Fibroblast of skin of abdomen (primary cell): ENCODE data around the gene HIPK2.
"Not testable (repeated sequence)": the region's sequence is repeated elsewhere in the genome, so short reads cannot be mapped to it uniquely, and the experiment has no call there.

Experiments
- DNase-seq: peaks from one replicate; pipeline ENCODE4 v3.0.0-alpha.2; 2013

Gene HIPK2

DNA sequence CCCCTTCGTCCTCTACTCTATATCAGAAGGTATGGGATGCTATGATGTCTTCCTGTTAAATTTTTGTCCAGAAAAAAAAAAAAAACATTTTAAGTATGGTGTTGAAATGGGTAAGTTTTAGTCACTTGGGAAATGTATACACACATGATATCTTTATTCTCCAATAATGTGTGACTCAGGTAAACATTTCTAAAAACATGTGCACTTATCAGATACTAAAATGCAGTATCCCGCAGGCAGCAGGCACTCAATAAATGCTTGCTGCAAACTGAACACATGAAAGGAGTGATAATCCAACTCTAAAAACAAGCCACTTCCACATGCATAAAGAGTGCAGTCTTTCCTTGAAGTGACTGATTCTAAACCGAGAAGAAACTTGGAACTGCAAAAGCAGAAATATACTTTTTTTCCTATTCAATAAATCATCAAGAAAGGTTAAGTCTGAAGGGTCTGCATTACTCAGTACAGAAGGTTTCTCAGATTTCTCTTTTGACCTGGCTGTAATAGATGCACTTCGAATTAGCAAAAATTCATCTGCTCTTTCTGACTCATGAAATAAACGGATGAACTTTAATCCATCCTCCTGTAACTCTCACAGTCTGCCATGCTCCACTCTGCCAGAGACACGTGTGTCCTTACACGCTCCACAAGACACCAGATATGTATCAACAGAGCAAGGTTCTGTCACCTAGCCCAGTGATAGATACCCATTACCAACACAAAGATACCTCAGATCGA is 84.0 kb downstream of the HIPK2 start:
- no peak for DNase-seq

DNA sequence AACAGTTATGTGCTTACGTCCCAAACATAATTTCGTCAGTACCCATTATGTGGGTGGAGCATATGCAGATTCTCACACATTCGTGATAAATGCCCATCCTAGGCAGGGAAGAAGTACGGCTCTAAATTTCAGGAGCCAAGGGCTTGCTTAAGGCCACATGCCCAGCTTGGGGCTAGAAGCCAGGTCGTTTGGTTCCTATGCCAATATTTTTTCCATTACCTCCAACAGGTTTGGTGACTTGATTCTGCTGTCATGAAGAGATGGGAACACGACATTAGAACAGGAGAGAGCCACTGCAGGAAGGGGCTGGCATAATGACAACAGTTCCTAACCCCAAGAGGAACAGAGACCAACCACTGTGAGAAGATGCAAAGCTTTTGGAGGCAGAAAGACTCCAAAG is 85.1 kb downstream of the HIPK2 start:
- no peak for DNase-seq

DNA sequence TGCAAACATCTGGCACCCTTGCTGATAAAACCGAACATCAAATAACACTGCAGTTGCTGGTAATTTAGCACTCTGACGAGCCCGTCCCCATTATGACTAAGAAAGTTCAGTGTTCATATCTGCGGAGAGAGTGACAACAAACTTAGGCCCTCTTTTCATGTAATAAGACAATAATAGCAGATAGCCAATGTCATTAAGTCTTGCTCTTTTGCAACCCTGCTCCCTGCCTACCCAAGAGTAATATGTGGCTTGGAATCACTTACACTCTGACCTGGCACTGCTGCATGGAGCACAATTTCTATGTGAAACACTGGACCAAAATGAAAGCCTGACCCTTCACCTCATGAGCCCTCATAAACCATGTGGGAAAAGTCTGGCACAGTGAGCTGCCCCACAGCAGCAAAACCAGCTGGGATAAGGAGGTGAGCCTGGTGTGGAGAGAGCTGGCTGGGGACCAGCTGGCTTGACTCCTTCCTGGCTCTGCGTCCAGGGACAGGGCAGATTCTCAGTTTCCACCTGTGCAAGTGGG is 86.5 kb downstream of the HIPK2 start:
- no peak for DNase-seq

DNA sequence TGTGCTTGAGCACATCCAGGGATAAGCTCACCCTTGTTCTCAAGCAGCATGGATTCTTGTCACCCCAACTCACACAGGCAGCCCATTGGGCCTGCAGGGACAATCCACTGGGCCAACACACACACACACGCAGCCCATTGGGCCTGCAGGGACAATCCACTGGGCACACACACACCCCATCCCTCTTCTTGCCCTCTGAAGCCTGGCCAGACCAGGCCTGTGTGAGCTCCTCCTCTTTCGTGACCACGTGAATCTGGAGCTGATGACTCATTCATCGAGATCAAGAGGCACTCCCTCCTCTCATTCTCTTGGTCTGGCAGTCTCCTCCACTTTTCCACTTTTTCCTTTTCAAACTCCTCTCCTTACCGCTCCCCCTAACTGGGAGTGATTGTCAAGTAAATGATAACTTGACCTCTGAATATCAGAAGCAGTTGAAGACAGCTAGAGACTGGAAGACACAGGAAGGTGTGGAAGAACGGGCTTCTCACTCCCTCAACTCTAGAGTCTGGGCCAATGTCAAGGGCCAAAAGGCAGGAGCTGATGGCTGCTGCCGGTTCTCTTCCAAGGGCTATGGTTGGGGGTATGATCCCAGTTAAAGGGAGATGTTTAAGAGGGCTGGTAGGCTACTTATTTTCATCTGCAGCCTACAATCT is 89.7 kb downstream of the HIPK2 start:
- DNase-seq: peak; percentile 46

DNA sequence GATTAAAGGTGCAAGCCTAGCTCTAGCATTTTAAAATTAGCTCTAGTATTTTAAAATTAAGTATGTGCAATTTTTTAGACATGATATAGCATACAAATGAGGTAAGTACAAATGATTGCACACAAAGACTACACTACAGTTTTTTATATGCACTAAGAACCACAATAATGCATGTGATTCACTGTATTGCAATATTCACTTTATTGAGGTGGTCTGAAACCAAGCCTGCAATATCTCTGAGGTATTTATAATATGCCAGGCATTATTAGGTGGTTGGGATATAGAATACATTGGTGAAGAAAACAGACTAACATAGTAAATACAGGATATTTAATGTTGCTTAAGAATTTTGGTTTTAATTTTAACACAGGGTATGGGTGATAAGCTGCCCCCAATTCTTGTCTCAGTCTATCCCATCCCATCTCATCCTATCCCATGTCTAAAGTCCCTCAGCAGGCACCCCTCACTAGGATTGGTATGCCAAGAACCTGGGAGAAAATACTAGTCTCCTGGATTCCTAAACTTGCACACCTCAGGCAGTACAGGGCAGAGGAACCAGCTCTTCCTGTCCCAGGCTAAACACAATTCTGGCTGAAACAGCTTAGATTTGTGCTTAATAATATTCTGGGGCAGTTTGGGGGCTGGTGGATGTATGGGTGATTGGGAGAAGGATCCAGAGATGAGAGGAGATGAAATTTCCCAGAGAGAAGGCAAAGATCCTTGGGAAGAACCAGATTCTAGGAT is 90.4 kb downstream of the HIPK2 start:
- peak; percentile 63 for DNase-seq

DNA sequence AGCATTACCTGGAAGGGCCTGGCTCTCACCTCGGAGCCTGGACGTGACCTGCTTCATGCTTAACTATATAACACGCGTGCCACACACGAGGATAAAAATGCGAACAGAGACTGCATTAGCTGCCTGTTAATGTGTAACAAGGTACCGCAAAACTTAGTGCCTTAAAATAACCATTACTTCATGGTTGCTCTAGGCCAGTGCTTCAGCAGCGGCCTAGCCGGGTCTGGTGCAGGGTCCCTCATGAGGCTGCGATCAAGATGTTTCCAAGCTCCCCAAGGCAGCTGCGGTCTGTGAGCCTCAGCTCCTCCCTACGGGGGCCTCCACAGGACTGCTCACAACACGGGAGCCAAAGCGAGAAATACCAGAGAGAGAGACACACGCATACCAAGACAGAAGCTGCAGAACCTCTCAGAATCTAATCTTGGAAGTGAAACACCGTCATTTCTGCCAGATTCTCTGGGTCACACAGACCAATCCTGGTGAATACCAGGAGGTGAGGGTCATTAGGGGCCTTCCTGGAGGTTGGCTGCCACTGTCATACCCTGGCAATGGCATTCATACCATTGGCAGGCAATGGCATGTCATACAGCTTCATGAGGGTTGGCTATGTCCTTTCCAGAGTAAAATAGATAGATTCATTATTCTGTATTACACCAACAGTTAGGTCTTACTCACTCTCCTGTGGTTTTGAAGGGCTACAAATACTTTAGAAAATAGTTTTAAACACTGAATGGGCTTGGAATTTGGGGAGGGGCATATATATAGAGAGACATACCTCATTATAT is 94.5 kb downstream of the HIPK2 start:
- peak; percentile 91 for DNase-seq

DNA sequence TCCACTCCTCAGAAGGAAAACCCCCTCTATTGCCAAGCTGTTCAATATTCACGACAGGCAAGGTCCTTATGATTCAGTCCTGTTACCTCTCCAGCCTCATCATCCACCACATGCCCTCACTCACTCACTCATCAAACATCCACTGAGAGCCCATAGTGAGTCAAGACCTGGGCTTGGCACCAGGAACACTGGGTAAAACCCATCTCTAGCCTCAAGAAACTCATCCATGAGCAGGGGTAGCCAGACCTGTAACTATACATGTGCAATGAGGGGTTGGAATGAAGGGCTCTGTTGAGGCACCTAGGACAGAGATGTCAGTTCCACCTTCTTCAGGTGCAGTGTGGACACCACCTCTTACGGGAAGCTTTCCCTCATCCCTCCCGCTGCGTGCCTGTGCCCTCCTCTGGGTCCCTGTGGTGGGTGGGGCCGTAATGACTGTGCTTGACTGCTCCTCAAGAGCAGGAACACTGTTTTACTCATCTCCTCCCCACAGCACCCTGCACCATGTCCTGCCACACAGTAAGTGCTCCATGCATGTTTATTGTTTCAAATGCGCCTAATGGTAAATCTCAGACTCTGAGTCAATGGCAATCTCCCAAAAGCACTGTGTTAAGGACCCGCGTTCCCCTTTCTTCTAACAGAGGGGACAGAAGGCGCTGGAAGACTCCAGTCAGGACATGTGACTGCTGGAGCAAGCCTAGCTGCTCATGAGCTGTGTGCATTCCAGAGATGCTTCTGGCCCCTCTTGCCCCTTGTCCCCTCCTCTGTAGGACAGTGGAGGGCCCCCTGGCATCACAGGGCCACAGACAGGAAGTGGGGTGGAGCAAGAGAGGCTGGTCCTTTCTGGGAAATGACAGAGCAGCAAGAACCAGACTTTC is 95.4 kb downstream of the HIPK2 start:
- peak; percentile 75 for DNase-seq

DNA sequence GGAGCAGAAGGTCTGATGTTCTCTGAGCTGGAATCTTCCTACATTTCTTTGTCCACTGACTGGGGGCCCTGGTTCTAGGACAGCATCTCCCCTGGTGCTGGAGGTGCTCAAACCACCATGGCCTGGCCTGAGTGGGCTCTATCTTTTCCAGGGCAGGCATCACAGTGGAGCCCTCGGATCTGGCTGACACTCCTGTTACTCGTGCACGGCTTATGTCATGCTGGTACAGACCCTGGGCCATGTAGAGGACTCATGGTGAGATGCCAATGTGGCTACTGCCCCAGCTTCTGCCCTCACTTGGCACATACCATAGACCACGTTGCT is 96.0 kb downstream of the HIPK2 start:
- DNase-seq: no peak

DNA sequence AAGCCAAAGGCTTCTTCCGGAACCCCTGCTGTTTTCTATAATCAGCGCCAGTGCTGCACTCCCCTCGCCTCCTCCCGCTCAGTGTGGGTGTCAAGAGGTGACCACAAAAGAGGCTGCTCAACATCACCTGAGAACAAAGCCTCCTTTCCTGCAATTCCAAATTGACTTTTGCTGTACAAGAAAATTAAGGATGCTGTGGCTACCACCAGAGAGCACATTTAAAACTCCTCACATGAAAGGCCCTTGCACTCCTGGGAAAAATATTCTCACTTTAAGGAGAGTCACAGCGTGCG is 96.4 kb downstream of the HIPK2 start:
- no peak for DNase-seq

DNA sequence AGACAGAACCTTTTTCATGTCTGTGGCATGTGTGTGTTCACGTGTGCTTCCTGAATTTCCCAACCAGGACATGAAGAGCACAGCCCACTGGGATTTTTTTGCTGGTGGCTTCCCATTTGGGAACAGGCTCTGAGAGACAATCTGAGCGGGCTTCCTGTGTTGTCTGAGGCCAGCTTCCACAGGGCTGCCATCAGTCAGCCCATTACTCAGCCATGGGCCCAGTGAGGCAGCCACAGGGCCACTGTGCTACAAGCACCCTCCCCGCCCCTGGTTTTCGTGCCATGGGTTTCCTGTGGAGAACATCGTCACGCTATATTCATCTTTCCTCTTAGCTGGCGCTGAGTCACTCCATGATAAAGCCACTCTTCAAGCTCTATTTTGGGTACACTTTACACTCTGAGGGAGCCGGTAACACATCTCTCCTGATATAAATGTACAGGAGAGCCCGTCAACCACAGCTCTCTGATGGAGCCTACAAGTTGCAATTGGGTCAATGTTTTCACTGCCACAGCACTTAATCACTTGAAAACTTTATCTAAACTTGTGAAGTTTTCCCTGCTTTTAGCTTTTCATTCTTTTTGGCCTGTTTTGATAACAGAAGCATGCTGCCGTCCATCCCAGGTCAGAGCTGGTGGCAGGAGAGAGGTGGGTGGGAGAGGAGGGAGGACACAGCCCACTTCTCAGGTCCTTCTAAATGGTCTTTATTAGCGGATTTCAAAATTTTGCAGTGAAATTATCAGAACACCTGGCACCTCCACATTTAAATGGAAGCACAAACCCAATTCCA is 96.9 kb downstream of the HIPK2 start:
- DNase-seq: peak; percentile 93

DNA sequence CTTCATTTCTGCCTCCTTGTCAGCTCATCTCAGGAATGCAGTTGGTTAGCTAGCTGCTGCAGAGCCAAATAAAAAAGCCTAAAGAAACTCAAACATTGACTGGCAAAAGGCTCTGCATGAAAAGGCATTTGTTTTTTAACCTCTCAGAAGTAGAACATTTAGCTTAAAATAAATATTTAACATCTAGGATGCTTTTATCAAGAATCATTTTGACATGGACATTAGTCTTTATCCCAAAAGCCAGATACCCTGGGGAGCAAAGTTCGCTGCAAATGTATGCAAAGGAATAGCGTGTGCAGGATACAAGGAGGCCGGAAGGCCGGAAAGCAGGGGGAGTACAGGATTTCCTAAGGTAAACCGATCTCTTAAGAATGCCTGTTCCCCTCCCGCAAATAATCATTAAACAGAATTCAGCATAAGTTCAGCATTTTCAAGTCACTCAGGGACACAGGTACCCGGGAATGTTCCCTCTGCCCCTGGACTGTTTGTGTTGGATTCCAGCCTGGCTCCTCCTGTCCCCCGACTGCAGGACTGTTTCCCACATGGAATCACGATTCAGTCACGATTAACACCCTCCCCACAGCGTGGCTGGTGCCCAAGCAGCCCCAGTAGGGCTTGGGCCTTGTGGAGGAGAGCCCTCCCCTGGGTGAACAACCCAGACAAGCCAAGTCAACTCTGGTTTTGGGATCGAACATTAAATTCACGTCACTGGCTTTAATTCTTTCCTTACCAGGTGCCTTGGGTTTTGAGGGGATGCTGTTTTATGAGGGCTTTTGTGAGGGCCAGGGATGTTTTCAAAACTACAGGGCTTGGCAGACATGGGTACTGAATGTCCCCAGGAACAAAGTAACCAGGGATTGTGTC is 97.8 kb downstream of the HIPK2 start:
- DNase-seq: peak; percentile 17

DNA sequence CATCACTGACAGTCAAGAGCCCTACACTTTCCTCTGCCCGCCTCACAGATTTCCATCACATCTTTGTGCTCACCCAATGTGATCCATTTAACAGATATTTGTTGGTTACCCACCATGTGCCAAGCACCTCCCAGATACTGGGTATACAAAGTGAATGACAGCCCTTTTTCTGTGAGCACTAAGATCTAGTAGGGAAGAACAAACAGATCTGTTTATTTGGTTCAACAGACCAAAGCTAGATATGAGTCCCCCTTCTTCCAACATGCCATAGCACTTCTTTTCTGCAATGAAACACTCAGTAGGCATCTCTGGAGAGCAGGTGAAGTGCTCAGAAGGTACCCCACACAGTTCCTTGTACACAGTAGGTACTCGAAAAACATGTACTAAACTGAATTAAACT is 101.4 kb downstream of the HIPK2 start:
- no peak for DNase-seq

DNA sequence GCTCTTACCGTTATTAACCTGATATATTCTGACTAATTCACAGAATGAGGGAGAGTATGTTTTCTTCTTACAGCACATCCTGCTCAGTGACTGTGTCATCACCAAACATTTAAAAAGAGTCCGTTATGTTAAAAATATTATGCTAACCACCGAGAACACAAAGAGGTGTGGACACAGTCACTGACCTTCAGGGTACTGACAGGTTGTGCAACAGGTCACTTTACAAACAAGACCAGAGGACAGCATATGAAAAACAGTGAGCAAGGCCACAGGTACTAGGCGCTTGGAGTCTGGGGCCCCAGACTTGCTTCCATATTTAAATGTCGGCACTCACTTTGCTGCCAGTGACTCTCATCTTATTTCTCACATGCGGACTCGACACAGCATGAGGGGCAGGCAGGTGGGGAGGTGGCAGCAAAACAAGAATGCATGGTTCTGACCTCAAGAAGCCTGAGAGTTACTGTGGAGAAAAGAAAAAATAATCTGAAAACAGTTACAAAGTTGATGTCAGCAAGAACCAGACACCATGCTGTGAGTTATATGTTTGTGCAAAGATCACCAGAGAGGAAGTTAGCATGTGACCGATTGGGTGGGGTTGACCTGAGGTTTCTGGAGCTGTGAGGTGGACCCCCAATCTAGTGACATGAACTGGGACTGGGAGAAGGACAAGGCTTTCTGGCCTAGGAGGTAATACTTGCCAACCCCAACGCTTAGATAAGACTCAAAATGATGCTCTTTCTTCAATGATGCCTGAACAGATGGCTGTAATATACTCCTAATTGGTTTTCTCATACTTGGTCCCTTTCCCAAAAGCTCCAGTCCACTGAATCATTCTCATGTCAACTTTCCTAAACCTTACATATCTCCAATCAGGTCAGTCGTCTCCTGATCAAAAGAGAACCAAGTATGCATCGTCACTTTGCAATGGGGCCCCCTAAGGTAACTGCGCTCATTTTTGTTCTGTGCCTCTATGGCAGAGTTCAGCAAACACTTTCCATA is 102.4 kb downstream of the HIPK2 start:
- DNase-seq: peak; percentile 46

DNA sequence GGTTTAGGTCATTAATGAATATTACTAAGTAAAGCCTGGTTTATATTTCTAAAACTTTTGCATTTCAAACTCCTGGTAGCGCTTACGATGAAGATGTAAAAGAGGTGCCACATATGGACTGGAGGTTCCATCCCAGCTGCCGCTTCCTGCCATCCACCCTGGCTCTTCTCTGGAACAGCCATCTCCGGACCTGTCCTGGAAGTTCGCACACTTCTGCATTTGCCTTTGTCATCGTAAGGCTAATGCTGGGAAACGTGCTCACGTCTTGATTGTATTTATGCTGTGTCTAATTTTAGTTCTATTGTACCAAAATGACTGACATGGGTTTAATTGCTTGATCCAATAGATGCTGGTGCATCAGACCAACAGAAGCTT is 103.1 kb downstream of the HIPK2 start:
- DNase-seq: no peak

DNA sequence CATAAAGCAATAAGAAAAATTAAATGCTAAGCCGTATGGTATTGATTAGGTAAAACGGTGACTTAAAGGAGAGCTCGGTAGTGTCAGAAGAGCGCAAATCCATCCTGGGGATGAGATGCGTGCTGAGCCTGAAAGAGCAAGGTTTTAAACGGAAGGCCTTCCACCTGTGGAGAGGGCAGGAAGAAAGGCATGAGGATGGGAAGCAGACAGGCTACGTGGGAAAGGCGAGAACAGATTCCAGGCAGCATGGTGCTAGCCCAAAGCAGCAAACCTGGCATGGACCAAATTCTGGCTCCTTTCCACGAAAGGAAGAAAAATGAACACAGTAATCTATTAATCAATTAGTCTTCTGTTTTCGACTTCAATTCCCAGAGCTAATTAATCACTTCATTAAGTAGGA is 103.5 kb downstream of the HIPK2 start:
- DNase-seq: no peak

DNA sequence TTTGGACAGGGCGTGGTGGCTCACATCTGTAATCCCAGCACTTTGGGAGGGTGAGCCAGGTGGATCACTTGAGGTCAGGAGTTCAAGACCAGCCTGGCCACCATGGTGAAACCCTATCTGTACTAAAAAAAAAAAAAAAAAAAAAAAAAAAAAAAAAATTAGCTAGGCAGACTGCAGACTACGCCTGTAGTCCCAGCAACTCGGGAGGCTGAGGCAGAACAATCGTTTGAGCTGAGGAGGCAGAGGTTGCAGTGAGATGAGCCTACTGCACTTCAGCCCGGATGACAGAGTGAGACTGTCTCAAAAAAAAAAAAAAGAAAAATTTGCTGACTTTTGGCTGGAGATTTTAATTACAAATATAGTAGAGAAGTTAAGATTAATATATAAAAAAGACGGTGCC is 104.0 kb downstream of the HIPK2 start:
- DNase-seq: no peak

DNA sequence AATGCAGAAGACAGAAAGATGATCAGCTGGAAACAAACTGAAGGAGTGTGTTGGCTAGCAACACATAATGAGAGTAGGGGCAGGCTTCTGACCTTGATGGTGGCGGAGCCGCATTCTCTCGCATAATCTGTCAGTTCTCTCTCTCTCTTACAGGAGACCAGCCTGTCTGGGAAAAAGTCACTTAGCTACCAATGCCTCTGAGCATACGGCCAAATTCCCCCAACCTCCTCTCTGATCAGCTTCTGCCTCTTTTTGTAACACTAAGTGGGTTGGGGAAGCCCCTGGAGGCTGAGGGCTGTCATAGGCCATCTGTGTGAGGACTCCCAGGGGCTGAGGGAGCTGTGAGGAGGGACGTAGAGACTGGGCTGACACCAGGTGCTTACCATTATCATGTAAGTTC is 104.6 kb downstream of the HIPK2 start:
- DNase-seq: no peak

DNA sequence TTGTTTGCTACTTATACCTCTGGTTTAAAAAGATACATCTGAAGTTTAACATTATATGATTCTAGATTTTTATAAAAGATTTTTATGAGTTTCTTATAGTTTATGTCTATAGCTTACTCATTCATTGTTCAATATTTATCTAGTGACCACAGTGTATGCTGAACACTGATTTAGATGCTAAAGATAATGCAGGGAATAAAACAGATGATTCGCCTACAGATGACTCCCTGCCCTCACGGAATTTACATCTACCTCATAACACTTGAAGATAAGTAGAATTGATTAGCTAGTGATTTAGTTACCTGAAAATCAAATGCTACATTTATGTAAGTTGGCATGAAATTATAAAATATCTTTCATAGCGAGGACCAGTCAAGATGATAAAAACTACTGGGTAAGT is 105.8 kb downstream of the HIPK2 start:
- DNase-seq: no peak

DNA sequence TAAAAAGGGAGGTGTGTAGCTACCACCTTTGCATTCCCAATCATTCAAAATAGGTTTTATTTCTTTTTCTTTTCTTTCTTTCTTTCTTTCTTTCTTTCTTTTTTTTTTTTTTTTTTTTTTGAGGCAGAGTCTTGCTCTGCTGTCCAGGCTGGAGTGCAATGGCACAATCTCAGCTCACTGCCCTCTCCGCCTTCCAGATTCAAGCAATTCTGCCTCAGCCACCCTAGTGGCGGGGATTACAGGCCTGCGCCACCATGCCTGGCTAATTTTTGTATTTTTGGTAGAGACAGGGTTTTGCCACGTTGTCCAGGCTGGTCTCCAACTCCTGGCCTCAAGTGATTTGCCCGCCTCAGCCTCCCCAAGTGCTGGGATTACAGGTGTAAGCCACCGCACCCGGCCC is 107.1 kb downstream of the HIPK2 start:
- not testable (repeated sequence) for DNase-seq
